OCI-LY7 (cell line): ENCODE results near the gene GMDS.

ENCODE experiments used
- CTCF ChIP-seq: fragments of 200-600 bp; sonication (generic); conservative IDR thresholded peaks from 2 replicates; pipeline ENCODE4 v1.5.1; 2014; ENCODE audit warnings: mild to moderate bottlenecking, antibody characterized with exemption, low read length, moderate library complexity, mixed read lengths
- EZH2phosphoT487 ChIP-seq: fragments of 200-600 bp; sonication (generic); IDR thresholded peaks from 2 replicates; pipeline ENCODE4 v1.6.1; 2018; ENCODE audit warnings: low read depth, borderline replicate concordance, mild to moderate bottlenecking, mixed run types, antibody characterized with exemption, low read length, moderate library complexity, mixed read lengths

GRCh38 chr6:1945235-1945832, 300.1 kb downstream of the GMDS start:
- TF ChIP-seq CTCF (no peak), EZH2phosphoT487 (no peak)
